Nephron (organoid): ENCODE results near the gene CYP4F11.
"Not testable (repeated sequence)": the region's sequence is repeated elsewhere in the genome, so short reads cannot be mapped to it uniquely, and the experiment has no call there.

Source experiments
- H3K27ac Mint-ChIP-seq, 3 experiments: 2 replicates each; pipeline ENCODE4 v1.8.0; 2020; ENCODE audit warnings: mixed read lengths in 3 of 3, mild to moderate bottlenecking in 2 of 3, moderate library complexity in 1 of 3
- H3K27me3 Mint-ChIP-seq: 2 replicates; pipeline ENCODE4 v1.8.0; 2021; ENCODE audit warnings: low read depth, mild to moderate bottlenecking, moderate library complexity, mixed read lengths
- H3K36me3 Mint-ChIP-seq: 2 replicates; pipeline ENCODE4 v1.8.0; 2020; ENCODE audit warnings: low read depth, mixed read lengths
- H3K4me1 Mint-ChIP-seq: 2 replicates; pipeline ENCODE4 v1.8.0; 2020; ENCODE audit warnings: mixed read lengths
- H3K4me3 Mint-ChIP-seq, 3 experiments: 2 replicates each; pipeline ENCODE4 v1.8.0; 2020; ENCODE audit warnings: mild to moderate bottlenecking in 3 of 3, mixed read lengths in 3 of 3, moderate library complexity in 2 of 3
- H3K9me3 Mint-ChIP-seq: 2 replicates; pipeline ENCODE4 v1.8.0; 2020; ENCODE audit warnings: mixed read lengths
- TF ChIP-seq, protein P1 (sequence below), 3 experiments: fragments of 200-600 bp; sonication (generic); IDR thresholded peaks; one replicate each; pipeline ENCODE4 v1.5.0; 2021; ENCODE audit warnings: antibody characterized with exemption in 3 of 3; ENCODE audit not compliant: unreplicated experiment in 3 of 3

CYP4F11 gene

DNA sequence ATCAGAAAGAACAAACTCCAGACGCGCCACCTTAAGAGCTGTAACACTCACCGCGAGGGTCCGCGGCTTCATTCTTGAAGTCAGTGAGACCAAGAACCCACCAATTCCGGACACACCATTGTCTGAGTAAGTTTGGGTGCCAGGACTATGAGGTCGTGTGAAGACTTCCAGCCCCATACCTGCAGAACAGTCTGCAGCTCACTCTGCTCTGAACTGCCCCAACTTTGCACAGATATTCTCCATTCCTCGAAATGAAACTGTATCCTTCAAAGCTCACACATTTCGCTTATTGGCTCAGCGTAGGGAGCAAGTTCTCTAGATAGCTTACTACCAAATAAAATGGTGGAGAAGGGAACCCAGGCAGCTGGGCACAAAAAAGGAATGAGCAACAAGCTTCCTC is 33.8 kb downstream of the CYP4F11 start:
- no peak overlapping the region for H3K4me3 Mint-ChIP-seq
- H3K9me3 Mint-ChIP-seq: peaks cover 57% of the 10 kb centered on the region
- TF ChIP-seq, protein P1, sequence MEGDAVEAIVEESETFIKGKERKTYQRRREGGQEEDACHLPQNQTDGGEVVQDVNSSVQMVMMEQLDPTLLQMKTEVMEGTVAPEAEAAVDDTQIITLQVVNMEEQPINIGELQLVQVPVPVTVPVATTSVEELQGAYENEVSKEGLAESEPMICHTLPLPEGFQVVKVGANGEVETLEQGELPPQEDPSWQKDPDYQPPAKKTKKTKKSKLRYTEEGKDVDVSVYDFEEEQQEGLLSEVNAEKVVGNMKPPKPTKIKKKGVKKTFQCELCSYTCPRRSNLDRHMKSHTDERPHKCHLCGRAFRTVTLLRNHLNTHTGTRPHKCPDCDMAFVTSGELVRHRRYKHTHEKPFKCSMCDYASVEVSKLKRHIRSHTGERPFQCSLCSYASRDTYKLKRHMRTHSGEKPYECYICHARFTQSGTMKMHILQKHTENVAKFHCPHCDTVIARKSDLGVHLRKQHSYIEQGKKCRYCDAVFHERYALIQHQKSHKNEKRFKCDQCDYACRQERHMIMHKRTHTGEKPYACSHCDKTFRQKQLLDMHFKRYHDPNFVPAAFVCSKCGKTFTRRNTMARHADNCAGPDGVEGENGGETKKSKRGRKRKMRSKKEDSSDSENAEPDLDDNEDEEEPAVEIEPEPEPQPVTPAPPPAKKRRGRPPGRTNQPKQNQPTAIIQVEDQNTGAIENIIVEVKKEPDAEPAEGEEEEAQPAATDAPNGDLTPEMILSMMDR (IDR thresholded peaks at IDR 0.05; ENCODE audit: unreplicated experiment in 3 of 3): no peak
- no peaks in the 10 kb centered on the region for H3K36me3 Mint-ChIP-seq
- no peak overlapping the region for H3K27ac Mint-ChIP-seq
- H3K27me3 Mint-ChIP-seq: no peaks in the 10 kb centered on the region
- no peaks in the 10 kb centered on the region for H3K4me1 Mint-ChIP-seq

DNA sequence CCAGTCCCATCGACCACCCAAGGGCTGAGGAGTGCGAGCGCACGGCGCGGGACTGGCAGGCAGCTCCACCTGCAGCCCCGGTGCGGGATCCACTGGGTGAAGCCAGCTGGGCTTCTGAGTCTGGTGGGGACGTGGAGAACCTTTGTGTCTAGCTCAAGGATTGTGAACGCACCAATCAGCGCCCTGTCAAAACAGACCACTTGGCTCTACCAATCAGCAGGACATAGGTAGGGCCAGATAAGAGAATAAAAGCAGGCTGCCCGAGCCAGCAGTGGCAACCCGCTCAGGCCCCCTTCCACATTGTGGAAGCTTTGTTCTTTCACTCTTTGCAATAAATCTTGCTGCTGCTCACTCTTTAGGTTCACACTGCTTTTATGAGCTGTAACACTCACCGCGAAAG is 34.3 kb downstream of the CYP4F11 start:
- not testable (repeated sequence) for H3K36me3 Mint-ChIP-seq, H3K4me1 Mint-ChIP-seq, H3K27ac Mint-ChIP-seq, H3K4me3 Mint-ChIP-seq, H3K27me3 Mint-ChIP-seq
- peaks cover 58% of the 10 kb centered on the region for H3K9me3 Mint-ChIP-seq

DNA sequence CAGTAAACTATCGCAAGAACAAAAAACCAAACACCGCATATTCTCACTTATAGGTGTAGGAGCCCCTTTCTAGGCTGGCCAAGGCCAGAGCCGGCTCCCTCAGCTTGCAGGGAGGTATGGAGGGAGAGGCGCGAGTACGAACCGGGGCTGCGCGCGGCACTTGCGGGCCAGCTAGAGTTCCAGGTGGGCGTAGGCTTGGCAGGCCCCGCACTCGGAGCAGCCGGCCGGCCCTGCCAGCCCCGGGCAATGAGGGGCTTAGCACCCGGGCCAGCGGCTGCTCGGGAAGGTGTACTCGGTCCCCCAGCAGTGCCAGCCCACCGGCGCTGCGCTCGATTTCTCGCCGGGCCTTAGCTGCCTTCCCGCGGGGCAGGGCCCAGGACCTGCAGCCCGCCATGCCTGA is 34.8 kb downstream of the CYP4F11 start:
- H3K4me3 Mint-ChIP-seq, H3K36me3 Mint-ChIP-seq, H3K4me1 Mint-ChIP-seq, H3K27me3 Mint-ChIP-seq, H3K27ac Mint-ChIP-seq: not testable (repeated sequence)
- peaks cover 58% of the 10 kb centered on the region for H3K9me3 Mint-ChIP-seq

DNA sequence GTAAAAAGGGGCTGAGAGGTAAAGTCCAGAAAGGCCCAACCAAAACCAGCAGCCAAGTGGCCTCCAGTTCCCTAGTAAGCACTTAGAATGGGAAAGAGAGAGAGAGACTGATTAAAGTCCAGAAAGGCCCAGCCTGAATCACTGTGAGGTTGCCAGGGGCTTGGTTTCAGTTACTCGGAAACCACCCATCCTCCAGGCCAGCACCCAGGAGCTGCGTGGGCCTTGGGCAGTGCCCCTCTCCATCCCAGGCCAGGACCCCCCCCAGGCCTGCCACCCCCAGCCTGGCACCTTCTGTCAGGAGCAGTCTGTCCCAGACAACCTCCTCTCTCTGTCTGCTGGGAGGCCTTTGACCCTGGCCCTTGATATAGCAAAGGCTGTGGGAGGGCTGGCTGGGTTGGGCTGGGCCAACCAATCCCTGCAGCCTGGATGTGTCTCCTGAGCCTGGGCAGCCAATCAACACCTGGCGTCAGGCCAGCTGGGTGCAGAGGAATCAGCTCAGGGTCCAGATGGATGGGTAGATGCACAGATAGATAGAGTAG is 36.5 kb downstream of the CYP4F11 start, which contains the start of gene CYP4F2:
Gene CYP4F2 (minus strand): TSS at position 337 of the 539 bp plus-strand sequence. CDS start 463 bp downstream, outside the sequence.
- TF ChIP-seq, protein P1 (IDR thresholded peaks at IDR 0.05; ENCODE audit: unreplicated experiment in 3 of 3): no peak
- H3K36me3 Mint-ChIP-seq: no peaks in the 10 kb centered on the region
- H3K27ac Mint-ChIP-seq: no peak within 1 kb of the TSS
- no peaks in the 10 kb centered on the region for H3K4me1 Mint-ChIP-seq
- H3K4me3 Mint-ChIP-seq: no peak within 1 kb of the TSS
- H3K9me3 Mint-ChIP-seq: peaks cover 61% of the 10 kb centered on the region
- H3K27me3 Mint-ChIP-seq: no peaks in the 10 kb centered on the region

DNA sequence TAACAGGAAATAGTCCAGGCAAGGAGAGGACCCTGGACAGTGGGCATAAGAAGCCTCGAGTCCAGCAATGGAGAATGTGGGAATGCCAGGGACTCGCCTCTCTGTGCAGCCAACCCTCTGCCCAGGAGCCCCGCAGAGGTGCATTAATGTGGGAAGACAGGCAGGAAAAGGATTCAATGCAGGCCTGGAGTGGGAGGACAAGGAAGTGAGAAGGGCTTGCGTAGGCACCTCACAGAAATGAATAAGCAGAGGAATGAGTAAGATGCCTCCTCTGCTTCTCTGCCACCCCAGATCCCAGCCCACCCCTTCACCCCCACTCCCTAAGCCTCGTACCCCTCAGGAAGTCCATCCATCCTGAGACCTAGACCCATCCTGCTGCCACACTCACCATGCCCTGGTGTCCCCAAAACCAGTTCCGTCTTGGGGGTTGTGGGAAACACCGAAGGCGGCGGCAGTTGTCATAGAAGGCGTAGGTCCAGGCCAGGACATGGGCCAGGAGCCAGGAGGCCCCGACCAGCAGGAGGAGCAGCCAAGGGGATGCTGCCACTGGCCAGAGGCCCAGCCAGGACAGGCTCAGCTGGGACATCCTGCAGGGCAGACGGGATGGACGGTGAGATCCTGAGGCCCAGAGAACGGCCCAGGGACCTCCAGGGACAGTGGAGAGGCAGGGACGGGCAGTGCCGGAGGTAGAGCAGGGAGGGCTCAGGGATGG is 37.1 kb downstream of the CYP4F11 start:
- H3K27me3 Mint-ChIP-seq: no peaks in the 10 kb centered on the region
- no peaks in the 10 kb centered on the region for H3K36me3 Mint-ChIP-seq
- no peak overlapping the region for H3K27ac Mint-ChIP-seq
- H3K4me1 Mint-ChIP-seq: no peaks in the 10 kb centered on the region
- no peak overlapping the region for H3K4me3 Mint-ChIP-seq
- TF ChIP-seq, protein P1 (IDR thresholded peaks at IDR 0.05; ENCODE audit: unreplicated experiment in 3 of 3): no peak
- H3K9me3 Mint-ChIP-seq: peaks cover 61% of the 10 kb centered on the region

DNA sequence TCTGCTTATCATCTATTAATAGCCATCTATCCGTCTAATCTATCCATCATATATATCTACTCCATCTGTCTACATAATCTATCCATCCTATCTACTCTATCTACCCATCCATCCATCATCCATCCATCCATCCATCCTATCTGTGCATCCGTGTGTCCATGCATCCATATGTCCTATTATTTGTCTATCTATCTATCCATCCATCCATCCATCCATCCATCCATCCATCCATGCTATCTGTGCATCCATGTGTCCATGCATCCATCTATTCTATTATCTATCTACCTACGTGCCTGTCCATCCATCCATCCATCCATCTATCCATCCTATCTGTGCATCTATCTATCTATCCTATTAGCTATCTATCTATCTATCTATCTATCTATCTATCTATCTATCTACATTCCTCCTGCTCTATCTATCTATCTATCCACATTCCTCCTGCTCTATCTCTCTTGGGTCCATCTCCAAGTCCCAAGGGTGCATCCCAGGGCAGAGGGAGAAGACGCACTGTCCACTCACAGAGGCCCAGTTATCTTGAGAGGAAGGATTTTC is 38.4 kb downstream of the CYP4F11 start:
- no peaks in the 10 kb centered on the region for H3K27me3 Mint-ChIP-seq
- H3K9me3 Mint-ChIP-seq: peaks cover 51% of the 10 kb centered on the region
- H3K4me3 Mint-ChIP-seq: no peak overlapping the region
- no peak overlapping the region for H3K27ac Mint-ChIP-seq
- no peaks in the 10 kb centered on the region for H3K36me3 Mint-ChIP-seq
- TF ChIP-seq, protein P1 (IDR thresholded peaks at IDR 0.05; ENCODE audit: unreplicated experiment in 3 of 3): no peak
- H3K4me1 Mint-ChIP-seq: no peaks in the 10 kb centered on the region

DNA sequence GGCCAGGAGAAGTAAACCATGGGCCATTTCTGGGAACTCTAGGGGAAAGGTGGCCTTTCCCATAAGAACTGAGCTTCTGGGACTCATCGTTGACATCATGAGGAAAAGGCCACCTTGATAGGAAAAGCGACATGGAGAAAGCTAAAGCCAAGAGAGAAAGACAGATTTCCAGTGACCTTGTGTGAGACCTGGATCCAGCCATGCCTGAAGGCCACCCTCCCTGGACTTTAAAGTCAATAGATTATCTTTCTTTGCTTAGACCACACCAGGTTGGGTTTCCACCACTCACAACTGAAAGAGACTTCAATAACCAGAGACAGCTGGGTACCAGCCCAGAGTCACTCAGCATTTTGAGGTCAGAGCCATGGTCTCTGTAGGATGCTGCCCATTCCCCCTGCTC is 40.0 kb downstream of the CYP4F11 start:
- no peaks in the 10 kb centered on the region for H3K36me3 Mint-ChIP-seq
- TF ChIP-seq, protein P1 (IDR thresholded peaks at IDR 0.05; ENCODE audit: unreplicated experiment in 3 of 3): no peak
- no peak overlapping the region for H3K27ac Mint-ChIP-seq

More for the DNA sequence above, 40.0 kb downstream of the CYP4F11 start:
- H3K4me1 Mint-ChIP-seq: no peaks in the 10 kb centered on the region
- no peaks in the 10 kb centered on the region for H3K27me3 Mint-ChIP-seq
- H3K4me3 Mint-ChIP-seq: no peak overlapping the region
- H3K9me3 Mint-ChIP-seq: peaks cover 44% of the 10 kb centered on the region
